GM20431 (cell line): Measurements from ENCODE around the gene TUT7.

Source experiments
- in situ Hi-C: fragments of 300-500 bp; cut with MseI, MboI; formaldehyde crosslinking; loops from one replicate; pipeline ENCODE4 v1.15.0; 2020; ENCODE audit warnings: low sequenced_read_pairs; ENCODE audit not compliant: unreplicated experiment

The TUT7 gene

DNA sequence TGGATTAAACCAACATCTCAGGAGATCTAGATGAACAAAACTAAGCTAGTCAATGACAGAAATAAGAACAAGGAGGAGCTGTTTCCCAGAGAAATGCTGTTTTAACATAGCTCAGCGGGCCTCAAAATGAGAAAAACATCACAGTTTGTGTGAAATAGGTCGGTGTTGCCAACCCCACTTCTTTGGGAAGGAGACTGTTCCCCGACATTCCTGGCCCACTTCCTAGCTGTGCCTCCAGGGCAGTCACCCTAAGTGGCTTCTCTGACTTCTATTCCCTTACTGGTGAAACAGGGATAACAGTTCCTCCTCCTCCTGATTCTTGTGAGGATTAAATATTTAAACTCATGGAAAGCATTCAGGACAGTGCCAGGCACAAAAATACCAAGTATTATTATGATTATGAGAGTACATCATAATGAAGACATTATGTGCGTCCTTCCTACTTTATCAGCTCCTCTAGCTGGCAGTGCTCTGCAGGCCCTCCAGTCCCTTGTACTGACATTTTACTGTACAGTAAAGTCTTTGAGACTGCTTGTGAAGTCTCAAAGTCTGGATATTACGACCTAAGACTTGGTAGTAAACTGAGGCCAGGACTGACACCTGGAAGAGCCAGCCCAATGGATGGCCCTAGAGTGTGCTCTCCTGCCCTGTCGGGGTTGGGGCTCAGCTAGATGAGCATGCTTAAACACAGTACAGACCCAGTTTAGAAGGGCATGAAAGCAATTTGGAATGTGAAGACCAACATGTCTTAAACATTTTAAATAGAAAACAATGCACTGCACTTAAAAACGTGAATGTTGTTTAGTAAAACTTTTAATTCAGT lies 79.2 kb downstream of the TUT7 start:
- in situ Hi-C loops = no loop called here

DNA sequence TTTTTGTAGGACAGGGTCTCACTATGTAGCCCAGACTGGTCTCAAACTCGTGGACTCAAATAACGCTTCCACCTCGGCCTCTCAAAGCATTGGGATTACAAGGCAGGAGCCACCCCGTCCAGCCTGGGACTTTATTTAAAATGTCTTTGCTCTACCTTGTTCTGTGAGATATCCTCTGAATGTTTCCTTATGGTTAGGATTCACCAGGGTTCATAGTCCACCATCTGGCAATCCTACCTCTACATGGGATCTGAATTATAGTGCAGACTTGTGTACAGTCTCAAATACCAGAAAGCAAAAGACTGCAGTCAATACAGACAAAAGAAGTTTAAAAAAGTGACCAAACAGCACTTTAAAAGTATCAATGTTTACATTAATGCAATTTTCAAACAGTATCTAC lies 82.0 kb downstream of the TUT7 start:
- in situ Hi-C loops = no loop called here

DNA sequence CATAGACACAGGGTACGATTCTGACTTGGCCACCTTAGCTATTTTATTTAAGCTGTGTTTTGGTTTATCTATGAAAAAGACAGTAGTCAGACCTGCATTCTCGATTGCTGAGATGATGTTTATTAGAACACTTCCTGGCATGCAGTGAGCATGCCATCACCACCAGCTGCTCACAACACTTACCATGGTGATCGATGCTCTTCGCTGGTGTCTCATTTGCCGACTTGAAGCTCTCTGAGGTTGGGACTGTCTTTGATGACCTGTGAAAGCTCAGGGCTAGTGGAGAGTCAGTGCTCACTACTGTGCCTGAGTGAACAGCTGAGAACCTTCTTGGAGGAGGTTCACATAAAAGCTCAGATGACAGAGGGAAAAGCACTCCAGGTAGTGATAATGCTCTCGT lies 90.3 kb downstream of the TUT7 start:
- in situ Hi-C loops = no loop called here

DNA sequence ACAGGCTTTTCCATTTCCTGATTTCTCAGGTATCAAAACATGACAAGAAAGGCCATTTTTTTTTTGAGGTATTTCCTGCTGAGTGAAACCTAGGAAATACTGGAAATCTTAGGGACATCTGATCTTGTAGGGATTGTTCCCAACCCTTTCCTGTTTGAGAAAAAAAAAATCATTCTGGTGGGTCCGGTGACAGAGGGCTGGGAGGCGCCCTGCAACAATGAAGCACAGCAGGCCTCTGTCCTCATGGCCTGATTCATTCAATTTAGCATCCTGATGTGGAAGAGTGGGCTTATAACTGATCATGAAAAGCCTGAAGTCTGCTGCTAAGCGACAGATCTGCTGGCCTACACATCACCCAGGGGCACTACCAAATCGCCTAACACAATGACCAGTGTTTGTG lies 91.7 kb downstream of the TUT7 start:
- in situ Hi-C loops = no loop called here

DNA sequence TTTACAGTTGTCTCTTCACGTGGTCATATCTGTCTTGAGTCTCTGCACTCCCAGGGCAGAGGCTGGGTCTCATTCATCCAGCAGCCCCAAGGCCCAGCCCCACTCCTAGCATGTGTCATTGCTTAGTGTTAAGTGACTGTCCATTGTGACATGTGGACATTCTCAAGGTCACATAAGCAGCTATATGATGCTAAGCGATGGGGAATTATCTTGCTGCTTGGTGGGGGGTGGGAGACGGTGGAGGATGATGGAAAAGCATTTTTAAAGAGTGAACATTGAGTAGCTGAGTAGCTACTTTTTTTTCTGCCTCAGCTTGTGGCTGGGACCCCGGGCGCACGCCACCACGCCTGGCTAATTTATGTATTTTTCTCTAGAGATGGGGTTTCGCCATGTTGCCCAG lies 94.7 kb downstream of the TUT7 start, which contains the start of gene C9orf153:
Gene C9orf153 (minus strand): TSS at position 101 of the 400 bp plus-strand sequence. CDS start 30,054 bp downstream, outside the sequence.
- in situ Hi-C loops = no loop called here

DNA sequence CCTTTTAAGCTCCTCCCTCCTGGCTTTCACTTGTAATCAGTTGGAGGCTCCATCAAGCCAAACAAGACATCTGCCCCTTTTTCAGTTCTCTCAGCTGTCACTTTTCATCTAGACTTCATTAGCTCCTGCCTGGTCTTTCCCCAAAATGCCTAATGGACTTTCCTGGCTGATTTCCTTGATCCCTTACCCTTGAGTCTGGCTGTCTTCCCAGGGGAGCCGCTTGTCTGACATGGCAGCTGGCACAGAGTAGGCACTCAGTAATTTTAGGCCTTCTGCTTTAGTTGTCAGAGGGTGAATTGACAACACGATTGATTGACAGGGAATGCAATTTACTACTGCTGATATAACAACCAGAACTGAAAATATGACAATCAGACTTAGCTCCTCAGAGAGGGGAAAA lies 96.8 kb downstream of the TUT7 start:
- in situ Hi-C loops = no loop called here

DNA sequence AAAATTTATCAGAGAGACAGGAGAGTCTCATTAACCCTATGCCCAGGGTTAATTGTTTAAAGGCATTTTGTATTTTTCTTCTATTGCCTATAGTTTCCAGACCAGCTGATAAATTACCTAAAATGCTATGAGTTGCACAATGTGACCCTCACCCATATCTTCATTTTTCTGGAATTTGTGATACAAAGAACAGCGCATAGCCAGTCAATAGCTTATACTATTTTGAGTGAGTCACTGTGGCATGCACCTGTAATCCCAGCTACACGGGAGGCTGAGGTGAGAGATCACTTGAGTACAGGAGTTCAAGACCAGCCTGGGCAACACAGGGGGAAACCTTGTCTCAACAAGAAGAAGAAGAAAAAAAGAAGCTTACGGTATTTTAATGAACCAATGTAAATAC lies 97.6 kb downstream of the TUT7 start:
- in situ Hi-C loops = no loop called here

DNA sequence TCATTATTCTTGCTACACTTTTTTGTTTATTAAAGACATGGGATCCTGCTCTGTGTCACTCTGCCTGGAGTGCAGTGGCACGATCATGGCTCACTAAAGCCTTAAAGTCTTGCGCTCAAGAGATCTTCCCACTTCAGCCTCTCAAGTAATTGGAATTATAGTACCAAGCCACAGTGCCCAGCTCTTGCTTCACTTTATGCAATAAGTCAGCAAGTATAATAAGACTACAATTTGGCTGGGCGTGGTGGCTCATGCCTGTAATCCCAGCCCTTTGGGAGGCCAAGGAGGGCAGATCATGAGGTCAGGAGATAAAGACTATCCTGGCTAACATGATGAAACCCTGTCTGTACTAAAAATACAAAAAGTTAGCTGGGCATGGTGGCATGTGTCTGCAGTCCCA lies 100.6 kb downstream of the TUT7 start:
- in situ Hi-C loops = no loop called here

DNA sequence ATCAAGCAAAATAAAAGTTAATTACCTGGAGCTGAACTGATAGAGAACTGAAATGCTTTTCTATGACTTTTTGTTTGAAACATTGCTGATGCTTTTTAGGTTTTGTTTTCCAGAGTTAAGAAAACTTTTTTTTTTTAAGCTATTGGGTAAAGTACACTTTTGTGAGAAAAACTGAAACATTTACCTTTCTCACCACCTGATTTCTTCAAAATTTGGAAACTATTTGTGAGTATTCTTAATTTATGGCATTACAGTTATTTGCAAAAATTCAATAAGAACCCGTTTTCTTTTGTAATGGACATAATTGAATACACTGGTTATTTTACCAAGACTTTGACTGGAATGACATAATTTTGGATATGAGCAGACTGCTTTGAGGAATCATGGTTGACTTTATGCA lies 101.3 kb downstream of the TUT7 start:
- in situ Hi-C loops = no loop called here

DNA sequence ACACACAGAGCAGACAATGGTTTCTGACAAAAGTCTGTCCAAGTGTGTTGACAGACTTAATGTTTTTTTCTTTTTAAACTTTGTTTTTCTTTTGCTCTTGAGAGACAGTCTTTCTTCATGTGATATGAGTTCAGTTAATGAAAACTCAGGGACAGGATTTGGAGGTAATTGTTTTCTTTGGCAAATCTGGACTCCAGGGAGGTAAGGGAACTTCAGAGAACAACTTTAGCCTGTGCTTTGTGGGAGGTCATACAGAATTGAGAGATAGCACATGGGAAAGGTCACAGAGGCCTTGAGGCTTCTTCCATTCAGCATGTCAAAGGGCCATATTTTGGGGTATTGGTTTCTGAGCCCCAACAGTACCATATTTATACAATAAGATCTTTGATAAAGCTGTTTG lies 104.1 kb downstream of the TUT7 start:
- in situ Hi-C loops = no loop called here

DNA sequence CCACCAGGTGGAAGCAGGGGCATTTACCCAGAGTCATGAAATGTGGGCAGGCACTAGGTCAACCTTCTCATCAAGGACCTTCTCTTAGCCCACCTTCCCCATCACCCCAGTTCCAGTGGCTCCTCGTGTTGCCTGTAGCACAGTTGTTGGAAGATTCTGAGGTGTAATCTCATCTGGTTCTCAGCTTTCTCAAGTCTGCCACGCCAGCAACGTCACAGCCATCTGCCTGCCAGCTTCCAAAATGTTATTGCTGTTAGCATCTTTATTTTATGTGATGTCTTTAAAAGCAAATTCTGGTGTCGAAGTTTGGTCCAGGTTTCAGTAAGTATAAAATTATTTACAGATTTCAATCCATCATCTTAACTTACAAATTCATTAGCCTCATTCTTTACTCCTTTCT lies 105.5 kb downstream of the TUT7 start:
- in situ Hi-C loops = no loop called here

DNA sequence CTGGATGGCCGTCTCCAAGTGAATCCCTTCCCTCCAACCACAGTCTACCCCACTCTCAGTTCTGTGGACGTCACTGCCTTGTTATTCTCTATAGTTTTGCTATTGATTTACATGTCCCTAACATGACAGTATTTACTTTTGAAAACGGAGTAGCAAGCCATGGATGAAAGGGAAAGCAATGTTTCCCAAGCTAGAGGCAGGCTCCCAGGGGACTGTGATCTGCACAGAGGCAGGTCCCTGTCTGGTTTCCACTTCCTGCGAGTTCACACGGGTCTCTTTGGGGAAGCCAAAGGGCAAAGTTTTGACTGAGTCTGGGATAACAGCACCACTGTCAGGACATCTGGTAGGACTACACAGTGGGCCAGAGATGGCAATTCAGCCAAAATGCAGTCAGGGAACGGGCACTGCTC lies 107.5 kb downstream of the TUT7 start:
- in situ Hi-C loops = no loop called here

DNA sequence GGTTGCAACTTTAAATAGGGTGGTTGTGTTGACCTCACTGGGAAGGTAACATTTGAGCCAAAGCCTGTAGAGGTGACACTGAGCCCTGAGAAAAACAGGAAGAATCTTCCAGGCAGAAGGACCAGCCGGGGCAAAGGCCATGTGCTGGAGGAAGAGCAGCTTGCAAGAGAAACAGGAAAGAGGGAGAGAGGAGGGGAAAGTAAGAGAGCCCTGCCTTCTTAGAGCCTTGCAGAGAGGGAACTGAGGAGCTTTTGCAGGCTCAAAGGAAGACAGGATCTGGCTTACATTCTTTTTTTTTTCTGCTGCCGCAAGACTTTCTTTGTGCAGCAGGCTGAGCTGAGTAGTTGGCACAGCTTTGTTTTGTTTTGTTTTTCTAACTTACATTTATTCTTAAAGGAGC lies 112.1 kb downstream of the TUT7 start:
- in situ Hi-C loops = no loop called here

DNA sequence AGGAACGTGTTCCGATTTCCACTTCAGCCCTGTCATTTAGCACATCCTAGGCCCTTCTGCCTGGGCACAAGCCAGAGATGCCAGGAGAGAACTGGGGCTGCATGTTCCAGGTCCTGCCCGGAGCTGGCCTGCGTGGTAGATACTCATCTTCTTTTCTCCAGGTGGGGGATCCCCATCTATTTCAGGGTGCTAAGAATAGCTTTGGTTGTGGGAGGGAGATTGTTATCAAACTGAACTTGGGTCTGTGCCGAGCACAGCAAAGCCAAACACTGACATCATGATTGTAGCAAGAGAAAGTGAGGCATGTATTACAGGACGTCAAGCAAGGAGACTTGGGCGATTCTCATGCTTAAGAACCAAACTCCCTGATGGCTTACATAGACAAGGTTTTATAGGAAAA lies 113.0 kb downstream of the TUT7 start:
- in situ Hi-C loops = no loop called here

DNA sequence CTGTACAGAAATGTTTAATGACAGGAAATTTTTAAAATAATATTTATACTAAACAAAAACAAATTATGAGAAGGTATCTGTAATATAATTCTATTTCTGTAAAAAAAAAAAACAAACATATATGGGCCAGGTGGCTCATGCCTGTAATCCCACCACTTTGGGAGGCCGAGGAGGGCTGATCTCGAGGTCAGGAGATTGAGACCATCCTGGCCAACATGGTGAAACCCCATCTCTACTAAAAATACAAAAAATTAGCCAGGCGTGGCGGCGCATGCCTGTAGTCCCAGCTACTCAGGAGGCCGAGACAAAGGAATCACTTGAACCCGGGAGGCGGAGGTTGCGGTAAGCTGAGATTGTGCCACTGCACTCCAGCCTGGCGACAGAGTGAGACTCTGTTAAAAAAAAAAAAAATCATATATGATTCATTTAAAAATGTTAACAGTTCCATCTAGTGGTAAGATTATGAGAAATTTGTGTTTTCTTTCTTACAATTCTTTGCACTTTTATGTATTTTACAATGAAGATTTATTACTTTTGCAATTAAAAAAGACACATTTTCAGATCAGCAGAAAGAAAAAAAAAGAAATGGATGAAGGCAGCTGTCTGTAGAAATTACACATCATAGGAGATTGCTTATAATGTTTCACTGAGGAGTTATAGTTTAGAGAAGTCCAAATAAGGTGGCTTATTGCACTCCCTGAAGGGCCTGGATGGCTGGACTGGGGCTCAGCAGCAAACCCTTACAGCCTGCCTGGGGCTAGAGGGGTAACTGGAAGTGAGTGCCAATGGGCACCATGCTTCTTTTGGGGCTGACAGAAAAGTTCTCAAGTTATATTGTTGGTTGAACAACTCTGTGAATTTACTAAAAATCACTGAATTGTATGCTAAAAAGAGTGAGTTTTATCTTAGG lies 115.1 kb downstream of the TUT7 start:
- in situ Hi-C loops = no loop called here
